Measurements from ENCODE around the gene KIF4A.
"Not testable (repeated sequence)": the region's sequence is repeated elsewhere in the genome, so short reads cannot be mapped to it uniquely, and the experiment has no call there.

KIF4A gene

DNA sequence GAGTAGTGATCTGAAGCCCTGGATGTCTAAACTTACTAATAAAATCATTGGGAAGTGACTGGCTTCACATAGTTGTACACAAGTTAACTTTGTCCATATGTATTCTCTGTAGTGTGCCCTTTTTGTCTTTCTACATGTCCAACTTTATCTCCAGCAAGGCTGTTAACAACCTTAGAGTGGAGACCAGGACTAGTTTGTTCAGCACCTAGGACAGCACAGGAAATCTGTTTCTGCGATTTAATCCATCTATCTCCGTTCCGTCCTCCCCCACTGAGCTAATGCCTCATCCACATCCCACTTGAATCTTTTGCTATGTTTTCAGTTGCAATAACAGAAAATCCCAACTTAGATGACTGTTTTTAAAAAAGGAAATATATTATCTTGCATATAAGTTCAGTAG is 25.1 kb upstream of the KIF4A start:
- no peaks in the 10 kb centered on the region for H3K79me2 ChIP-seq
- TF ChIP-seq, protein P1, sequence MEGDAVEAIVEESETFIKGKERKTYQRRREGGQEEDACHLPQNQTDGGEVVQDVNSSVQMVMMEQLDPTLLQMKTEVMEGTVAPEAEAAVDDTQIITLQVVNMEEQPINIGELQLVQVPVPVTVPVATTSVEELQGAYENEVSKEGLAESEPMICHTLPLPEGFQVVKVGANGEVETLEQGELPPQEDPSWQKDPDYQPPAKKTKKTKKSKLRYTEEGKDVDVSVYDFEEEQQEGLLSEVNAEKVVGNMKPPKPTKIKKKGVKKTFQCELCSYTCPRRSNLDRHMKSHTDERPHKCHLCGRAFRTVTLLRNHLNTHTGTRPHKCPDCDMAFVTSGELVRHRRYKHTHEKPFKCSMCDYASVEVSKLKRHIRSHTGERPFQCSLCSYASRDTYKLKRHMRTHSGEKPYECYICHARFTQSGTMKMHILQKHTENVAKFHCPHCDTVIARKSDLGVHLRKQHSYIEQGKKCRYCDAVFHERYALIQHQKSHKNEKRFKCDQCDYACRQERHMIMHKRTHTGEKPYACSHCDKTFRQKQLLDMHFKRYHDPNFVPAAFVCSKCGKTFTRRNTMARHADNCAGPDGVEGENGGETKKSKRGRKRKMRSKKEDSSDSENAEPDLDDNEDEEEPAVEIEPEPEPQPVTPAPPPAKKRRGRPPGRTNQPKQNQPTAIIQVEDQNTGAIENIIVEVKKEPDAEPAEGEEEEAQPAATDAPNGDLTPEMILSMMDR (IDR thresholded peaks at IDR 0.05), result no peak
- H3K4me2 ChIP-seq (ENCODE audit: low read length), result no peak overlapping the region
- H3K4me1 ChIP-seq, result no peaks in the 10 kb centered on the region
- no peak overlapping the region for H3K9ac ChIP-seq
- H3K4me3 ChIP-seq (ENCODE audit: low read depth, low read length), result no peak overlapping the region
- no peaks in the 10 kb centered on the region for H3K27me3 ChIP-seq (ENCODE audit: control insufficient read depth, insufficient read depth, low read length)
- H2AFZ ChIP-seq, result no peak overlapping the region
- no peak overlapping the region for H3K27ac ChIP-seq
- no peaks in the 10 kb centered on the region for H3K36me3 ChIP-seq (ENCODE audit: control insufficient read depth, insufficient read depth, low read length)
- H3K9me3 ChIP-seq (ENCODE audit: control insufficient read depth, low read length), result no peaks in the 10 kb centered on the region

DNA sequence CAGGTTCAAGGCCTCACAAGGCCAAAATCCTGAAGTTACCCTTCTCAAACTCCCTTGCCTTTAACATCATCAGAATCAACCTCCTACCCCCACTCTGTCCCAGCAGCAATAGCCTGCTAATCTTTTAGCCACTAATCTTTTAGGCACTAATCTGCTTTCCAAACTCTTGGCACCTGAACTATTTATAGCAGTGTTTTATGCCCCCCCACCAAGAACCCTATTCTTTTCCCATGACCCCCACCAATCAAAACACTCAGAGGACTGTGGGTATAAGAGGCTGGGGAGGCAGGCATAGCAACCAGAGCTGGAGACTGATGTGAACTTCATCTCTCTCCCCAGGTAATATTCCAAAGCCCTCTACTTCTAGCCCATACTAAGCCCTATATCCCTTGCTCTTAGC is 21.9 kb upstream of the KIF4A start, which contains the start of gene ARR3:
Gene ARR3, plus strand, starts transcription at position 301 of the 400 bp plus-strand sequence. CDS start 1,052 bp downstream, outside the sequence.
- Histone ChIP-seq H2AFZ (no peak within 1 kb of the TSS), H3K4me3 (ENCODE audit: low read depth, low read length) (no peak within 1 kb of the TSS), H3K27me3 (ENCODE audit: control insufficient read depth, insufficient read depth, low read length) (no peaks in the 10 kb centered on the region), H3K4me2 (ENCODE audit: low read length) (no peak within 1 kb of the TSS), H3K4me1 (no peaks in the 10 kb centered on the region), H3K36me3 (ENCODE audit: control insufficient read depth, insufficient read depth, low read length) (no peaks in the 10 kb centered on the region), H3K9me3 (ENCODE audit: control insufficient read depth, low read length) (no peaks in the 10 kb centered on the region), H3K27ac (no peak within 1 kb of the TSS), H3K9ac (no peak within 1 kb of the TSS), H3K79me2 (no peaks in the 10 kb centered on the region)
- TF ChIP-seq, protein P1 (IDR thresholded peaks at IDR 0.05), result no peak

DNA sequence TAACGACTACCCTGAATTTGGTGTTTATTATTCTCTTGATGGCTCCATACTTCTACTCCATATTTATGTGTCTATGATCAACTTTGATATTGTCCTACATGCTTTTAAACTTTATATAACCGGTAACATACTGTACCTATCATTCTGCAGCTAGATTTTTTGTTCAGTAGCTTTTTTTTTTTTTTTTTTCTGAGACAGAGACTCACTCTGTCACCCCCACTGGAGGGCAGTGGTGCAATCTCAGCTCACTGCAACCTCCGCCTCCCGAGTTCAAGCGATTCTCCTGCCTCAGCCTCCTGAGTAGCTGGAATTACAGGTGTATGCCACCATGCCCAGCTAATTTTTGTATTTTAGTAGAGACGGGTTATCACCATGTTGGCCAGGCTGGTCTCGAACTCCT is 15.9 kb upstream of the KIF4A start:
- not testable (repeated sequence) for H3K4me3 ChIP-seq (ENCODE audit: low read depth, low read length); H3K4me2 ChIP-seq (ENCODE audit: low read length); H3K79me2 ChIP-seq; H3K27me3 ChIP-seq (ENCODE audit: control insufficient read depth, insufficient read depth, low read length); H3K9me3 ChIP-seq (ENCODE audit: control insufficient read depth, low read length); H3K36me3 ChIP-seq (ENCODE audit: control insufficient read depth, insufficient read depth, low read length); H3K4me1 ChIP-seq; H2AFZ ChIP-seq; H3K9ac ChIP-seq; H3K27ac ChIP-seq

DNA sequence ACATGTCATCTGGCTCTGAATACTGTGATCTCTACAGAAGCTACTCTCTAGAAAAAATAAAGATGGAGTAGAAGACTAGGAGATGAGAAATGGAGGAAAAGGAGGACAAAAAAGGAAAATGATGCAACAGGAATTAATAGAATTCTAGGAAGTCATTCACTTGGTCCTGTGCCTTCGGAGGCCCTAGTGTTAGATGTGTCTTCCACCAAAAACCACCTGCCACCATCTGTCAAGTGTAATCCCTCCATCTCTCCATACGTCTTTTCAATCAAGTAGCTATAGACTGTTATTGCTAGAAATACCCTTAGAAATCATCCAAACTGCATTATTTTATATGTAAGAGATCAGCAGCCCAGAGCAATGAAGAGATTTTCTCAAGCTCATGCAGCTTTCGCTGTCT is 10.8 kb upstream of the KIF4A start:
- no peaks in the 10 kb centered on the region for H3K4me1 ChIP-seq
- H3K79me2 ChIP-seq, result no peaks in the 10 kb centered on the region
- TF ChIP-seq, protein P1 (IDR thresholded peaks at IDR 0.05), result no peak
- no peaks in the 10 kb centered on the region for H3K36me3 ChIP-seq (ENCODE audit: control insufficient read depth, insufficient read depth, low read length)
- H2AFZ ChIP-seq, result no peak overlapping the region
- no peak overlapping the region for H3K4me2 ChIP-seq (ENCODE audit: low read length)
- H3K9me3 ChIP-seq (ENCODE audit: control insufficient read depth, low read length), result no peaks in the 10 kb centered on the region
- no peak overlapping the region for H3K4me3 ChIP-seq (ENCODE audit: low read depth, low read length)
- no peak overlapping the region for H3K27ac ChIP-seq
- no peak overlapping the region for H3K9ac ChIP-seq
- H3K27me3 ChIP-seq (ENCODE audit: control insufficient read depth, insufficient read depth, low read length), result no peaks in the 10 kb centered on the region

DNA sequence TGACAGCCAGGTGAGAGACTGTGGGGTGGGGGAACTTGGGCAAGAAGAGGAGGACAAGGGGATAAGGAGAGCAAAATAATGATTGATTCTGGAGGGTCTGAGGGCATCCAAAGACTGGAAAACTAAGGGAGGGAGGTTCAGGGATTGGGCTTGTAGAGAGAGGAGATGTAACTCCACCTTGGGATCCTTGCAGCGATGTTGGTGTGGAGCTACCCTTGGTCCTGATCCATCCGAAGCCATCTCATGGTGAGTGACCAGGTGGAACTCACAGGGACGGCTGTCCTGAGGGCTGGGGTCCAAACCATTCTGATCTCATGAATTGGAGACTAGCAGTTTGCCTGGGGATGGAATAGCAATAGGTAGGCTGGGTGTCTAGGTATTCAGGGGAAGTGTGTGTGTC is 9.3 kb upstream of the KIF4A start:
- Histone ChIP-seq H3K4me2 (ENCODE audit: low read length) (no peak overlapping the region), H3K9me3 (ENCODE audit: control insufficient read depth, low read length) (no peaks in the 10 kb centered on the region), H2AFZ (no peak overlapping the region), H3K27ac (no peak overlapping the region), H3K9ac (no peak overlapping the region), H3K27me3 (ENCODE audit: control insufficient read depth, insufficient read depth, low read length) (no peaks in the 10 kb centered on the region), H3K4me3 (ENCODE audit: low read depth, low read length) (no peak overlapping the region), H3K4me1 (no peaks in the 10 kb centered on the region), H3K79me2 (no peaks in the 10 kb centered on the region), H3K36me3 (ENCODE audit: control insufficient read depth, insufficient read depth, low read length) (no peaks in the 10 kb centered on the region)
- TF ChIP-seq, protein P1 (IDR thresholded peaks at IDR 0.05), result no peak
